GM19455 (cell line): ENCODE data around the gene CCDC85C.
A peak's percentile ranks its signal among the peaks of the same experiment; 100 is the strongest.

Experiments used
- ATAC-seq: cut with Tn5 transposase; IDR thresholded peaks from one replicate; pipeline ENCODE4 v1.9.1; 2021; ENCODE audit not compliant: unreplicated experiment

CCDC85C gene

DNA sequence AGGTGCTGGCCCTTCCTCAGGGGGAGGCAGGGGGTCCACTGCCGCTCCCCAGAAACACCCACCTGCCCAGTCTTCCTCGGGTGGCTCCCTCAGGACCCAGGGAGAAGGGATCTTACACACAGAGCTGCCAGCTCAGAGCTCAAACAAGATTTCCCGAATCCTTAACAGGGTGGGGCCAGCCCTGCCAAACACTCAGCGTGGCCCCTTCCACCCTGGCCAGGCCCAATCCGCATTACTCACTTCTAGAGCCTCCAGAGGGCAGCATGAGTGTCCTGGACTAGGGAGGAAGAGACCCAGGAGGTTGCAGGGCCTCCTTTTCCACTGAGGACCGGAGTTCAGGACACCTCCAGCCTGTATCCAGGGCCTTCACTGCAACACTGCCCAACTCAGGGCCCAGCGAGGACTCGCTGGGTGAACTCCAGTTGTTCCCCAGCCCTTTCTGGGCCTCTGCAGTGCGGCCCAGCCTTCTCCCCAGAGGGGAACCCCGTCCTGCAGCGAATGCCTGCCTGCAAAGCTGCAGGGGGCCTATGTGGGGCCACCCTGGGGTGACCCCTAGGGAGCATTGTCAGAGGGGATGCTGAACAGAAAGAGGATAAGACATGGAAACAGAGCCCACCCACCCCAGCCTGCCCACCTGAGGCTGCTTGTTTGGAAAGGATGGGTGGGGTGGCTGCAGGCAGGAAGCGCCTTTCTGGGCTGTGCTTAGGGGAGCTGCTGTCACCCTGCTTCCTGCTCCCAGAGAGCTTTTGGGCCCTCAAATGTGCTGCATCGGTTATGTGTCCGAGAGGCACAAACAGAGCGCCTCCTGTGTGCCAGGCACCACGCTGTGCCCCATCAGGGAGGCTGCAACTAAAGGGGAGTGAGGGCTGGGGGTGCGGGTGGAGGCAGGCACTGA lies 79.0 kb downstream of the CCDC85C start:
- ATAC-seq: no peak

DNA sequence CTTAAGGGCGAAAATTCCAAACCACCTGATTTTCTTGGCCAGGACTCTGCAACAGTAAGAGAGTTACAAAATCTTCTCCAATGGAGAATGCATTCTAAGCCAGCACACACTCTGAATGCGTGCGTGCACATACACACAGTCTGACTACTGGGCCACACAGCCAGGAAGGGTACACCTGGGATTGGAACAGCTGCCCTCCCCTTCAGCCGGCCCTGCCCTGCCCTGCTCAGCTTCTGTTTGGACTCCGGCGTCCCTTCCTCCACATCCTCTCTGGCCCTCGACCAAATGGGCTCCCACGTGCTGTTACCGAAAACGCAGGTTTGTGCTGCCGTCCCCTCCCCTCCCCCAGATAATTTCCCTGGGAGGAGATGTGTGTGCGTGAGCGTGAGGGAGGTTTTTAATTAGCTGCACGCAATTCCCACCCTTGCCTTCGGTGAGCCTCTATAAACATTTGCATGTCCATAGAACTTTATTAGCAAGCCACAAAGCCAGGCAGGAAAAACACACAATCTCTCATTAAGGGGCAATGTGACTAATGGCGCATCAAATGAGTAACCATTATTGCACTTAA lies 79.8 kb downstream of the CCDC85C start:
- ATAC-seq: no peak

DNA sequence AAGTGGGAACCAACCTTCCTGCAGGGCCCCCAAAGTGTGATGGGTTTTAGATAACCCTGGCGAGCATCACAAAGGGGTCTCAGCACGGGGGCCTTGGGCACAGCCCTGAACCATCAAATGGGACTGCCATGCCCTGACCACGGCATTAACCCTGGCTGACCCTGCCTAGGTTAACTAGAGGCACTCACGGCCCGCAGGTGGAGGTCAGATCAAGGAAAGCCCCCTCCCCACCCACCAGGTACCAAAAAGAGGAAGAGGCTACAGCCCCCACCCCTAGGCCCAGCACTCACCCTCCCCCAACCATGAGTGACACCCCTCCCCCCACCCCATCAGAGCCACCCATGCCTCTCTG lies 80.3 kb downstream of the CCDC85C start:
- ATAC-seq: no peak

DNA sequence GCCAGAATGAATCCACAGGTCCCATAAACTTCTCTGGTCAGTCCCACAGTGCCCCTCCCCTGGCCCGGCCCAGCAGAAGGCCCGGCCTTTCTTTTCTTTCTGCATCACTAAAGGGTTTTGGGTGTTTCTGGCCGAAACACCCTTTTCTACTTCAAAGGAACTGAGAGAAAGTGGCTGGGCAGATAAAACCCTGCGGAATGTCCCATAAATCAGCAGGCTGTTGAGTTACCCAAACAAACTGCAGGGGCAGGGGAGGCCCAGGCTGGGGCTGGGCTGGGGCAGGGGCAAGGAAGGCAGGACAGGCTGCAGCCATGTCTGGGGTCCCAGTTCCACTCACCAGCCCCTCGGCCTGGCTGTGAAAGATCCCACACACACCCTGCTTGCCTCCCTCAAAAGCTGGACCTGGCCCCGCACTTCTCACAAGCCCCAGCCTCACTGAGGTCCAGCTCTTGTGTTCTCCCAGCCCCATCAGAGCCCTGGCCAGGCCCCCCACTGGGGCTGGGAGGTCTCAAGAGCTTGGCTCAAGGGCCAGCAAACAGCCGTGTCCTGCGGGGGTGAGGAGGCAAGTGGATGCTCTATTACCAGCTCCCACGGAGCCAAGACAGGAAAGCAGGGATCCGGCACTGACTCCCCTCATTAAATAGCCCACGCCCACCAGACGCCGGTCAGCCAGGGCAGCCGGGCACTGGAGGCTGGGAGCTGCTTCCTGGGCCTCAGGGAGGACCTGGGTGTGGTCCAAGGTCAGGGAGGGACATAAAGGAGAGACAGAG lies 80.9 kb downstream of the CCDC85C start:
- ATAC-seq: no peak

DNA sequence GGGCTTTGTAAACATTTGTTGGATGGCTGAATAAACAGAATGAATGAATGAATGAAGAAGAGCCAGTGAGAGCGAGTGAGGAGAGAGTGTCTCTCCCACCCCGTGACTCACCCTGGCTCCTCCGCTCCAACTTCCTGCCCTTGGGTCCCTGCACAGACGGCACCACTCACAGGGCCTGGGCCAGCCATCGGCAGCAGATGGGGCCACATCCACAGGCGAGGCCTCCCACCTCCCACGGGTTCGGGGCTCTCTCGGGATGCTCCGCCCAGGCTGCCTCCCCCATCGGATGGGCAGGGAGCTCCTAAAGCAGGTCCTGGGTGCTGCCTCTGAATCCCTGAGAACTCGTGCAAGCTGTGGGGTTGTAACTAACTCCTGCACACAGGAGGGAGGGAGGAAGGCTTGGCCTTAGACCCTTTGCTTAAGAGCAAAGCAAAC lies 81.5 kb downstream of the CCDC85C start:
- no peak for ATAC-seq

DNA sequence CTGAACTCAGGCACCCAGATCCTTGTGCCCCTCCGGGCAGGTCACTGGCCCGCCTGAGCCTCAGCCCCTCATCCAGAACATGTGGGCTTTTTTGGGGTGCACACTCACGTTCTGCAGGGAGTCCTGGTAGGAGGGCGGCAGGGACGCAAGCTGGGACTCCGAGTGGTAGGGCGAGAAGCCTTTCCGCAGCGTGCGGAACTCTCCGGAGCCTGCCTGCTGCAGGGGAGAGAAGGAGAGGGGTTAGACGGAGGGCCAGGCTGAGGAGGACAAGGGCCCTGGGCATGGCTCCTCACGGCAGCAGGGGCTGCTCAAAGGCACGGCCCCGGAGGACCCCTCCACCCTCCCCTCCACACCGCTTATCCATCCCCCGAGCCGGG lies 82.0 kb downstream of the CCDC85C start:
- no peak for ATAC-seq

DNA sequence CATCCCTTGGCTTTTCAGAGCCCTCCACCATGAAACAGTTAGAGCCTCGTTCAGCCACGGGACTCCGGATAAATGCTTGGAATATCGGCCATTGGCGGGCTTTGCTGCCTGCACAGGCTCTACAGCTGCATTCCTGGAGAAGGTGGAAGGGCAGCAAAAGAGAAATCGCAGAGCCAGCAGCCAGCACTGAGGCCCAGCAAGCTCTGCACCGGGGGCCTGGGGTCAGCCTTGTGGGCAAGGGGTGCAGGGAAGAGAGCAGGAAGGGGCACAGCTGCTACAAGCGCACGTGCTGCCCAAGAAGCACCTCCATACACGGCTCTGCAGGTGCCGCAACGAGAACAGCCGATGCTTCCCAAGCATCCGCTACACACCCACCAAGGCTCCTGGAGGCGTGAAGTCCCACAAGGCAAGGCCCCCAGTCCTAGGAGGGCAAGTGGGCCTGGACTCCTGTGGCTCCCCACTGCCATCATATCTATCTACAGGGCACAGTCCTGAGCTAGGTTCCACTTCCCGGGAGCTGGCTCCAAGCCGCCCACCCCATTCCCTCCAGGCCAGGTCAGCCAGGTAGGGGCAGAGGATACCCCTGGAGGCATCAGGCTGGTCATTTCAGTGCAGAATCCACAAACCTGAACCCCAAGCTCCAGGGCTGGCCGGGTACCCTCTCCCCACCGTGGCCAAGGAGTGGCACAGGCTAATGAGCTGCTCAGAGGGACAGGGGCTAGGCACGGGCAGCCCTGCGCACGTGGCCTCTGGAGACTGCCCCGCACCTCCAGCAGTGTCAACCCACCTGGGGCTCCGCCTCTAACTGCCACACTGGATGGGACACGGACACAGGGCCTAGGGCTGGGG lies 82.6 kb downstream of the CCDC85C start:
- no peak for ATAC-seq

DNA sequence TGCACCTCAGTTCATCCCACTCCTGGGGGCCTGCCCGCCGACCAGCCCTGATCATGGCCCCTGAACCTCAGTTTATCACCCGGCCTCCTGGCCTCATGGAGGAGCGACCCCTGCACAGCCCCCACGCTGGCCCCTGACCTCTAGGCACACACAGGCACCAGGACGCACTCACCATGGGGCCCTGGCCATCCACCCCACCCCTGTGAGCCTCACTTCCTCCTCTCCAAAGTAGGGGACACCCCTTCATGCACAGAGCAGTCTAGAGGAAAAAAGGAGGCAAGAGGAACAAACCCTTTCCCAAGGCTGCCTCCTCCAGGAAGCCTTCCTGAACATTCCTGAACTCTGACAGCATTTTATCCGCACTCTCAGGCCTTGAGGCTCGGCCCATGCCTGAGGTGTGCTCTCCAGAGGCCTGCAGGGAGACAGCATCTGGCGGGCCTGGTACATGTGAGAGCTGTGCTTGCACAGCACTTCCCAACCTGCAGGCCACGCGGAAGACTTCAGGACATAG lies 83.4 kb downstream of the CCDC85C start:
- no peak for ATAC-seq

DNA sequence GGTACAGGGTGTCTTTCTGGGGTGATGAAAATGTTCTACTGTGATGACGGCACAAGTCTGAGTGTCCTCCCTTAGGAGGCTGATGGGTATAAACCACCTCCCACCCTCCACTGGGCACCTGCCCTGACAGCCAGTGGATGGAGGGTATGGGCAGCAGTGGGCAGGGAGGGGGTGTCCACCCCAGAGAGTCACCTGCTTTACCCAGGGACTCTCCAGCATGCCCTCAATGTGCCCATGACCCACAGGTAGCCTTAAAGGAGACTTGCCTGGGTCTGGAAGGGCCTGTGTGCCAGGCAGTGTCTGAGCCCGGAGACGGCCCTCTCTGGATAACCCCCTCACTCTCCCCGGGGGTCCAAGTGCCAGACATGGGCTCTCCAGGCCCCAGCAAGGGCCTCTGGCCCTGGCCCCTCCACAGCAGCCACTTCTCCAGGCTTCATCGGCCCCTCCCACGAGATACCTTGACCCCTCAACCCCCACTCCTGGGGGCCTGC lies 84.0 kb downstream of the CCDC85C start:
- ATAC-seq: no peak

DNA sequence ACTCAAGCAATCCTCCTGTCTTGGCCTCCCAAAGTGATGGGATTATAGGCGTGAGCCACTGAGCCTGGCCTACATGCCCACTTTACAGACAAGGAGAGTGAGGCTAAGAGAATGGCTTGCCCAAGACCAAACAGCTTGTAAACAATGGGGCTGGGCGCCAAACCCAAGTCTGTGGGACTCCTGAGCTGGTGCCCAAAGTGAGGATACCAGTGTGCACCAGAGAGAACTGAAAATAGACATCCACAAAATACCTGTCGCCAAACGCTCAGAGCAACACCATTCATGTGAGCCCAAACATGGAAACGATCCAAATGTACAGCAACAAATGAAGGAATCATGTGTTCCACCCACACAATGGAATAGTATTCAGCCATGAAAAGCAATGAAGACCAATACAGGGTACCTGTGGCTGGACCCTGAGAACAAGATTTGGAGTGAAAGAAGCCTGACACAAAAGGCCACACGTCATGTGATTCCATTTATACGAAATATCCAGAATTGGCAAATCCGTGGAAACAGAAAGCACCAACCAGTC lies 84.6 kb downstream of the CCDC85C start:
- ATAC-seq: no peak

DNA sequence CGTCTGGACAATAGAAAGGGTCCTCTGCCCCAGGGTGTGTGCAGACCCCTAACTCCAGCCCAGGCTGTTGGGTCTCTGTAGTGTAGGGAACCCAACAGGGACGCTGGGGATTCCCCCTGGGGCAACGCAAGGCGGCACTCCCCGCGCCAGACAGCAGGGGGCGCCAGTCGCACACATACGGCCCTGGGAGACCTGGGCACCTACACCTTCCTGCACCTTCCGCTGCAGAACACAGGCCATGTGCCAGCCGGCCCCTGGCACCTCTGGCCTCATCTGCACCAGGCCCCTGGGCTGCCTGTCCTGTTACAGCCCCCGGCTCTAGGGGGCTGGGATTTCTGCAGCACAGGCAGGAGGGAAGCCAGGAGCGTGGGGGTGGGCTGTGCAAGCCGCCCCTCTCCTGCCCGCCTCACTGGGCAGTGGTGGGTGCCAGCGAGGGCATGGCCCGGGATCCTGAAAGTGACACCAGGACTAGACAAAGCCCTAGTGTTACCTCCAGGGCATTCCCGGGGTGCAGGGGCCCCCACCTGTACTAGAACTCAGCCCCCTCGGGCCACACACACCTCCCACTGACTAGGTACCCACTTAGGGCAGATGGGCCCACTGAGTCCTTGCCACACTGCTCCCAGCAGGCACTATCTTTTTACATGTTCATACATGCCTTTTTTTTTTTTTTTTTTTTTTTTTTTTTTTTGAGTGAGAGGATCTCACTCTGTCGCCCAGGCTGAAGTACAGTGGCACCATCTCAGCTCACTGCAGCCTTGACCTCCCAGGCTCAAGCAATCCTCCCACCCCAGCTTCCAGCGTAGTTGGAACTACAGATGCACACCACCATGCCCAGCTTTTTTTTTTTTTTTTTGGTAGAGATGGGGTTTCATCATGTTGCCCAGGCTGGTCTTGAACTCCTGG lies 85.3 kb downstream of the CCDC85C start:
- peak; percentile 61 for ATAC-seq

DNA sequence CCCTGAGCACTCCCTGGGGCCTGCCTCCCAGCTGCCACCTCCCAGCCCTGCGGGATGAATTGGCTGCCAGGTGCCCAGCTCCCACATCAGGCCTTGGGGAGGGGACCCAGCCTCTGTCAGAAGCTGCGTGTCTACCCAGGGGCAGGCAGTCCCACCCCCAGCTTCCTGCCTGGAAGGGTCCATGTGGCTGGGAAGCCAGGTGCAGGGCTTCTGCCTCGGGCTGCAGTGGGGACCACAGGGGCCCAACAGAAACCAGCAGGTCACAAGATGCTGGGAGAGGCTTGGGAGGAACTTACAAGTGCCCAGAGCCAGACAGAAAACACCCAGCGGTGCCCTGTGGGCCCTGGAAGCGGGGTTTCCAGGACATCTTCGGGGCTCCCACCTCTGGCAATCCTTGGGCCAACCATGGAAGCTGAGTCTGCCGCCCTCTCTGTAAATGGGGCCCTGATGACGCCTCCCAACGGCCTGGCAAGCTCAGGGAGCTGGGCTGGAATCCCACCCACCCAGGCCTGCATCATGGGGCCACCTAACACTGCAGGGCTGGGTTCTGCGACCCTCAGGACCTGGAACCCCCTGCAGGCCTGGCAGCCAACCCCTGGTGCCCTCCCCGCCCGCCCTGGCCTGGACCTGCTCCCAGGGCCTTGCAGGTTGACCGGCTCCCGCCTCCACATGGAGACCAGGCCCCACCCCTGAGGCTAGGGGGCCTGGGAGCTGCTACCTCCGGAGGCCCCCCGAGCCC lies 86.2 kb downstream of the CCDC85C start:
- ATAC-seq: peak; percentile 8

DNA sequence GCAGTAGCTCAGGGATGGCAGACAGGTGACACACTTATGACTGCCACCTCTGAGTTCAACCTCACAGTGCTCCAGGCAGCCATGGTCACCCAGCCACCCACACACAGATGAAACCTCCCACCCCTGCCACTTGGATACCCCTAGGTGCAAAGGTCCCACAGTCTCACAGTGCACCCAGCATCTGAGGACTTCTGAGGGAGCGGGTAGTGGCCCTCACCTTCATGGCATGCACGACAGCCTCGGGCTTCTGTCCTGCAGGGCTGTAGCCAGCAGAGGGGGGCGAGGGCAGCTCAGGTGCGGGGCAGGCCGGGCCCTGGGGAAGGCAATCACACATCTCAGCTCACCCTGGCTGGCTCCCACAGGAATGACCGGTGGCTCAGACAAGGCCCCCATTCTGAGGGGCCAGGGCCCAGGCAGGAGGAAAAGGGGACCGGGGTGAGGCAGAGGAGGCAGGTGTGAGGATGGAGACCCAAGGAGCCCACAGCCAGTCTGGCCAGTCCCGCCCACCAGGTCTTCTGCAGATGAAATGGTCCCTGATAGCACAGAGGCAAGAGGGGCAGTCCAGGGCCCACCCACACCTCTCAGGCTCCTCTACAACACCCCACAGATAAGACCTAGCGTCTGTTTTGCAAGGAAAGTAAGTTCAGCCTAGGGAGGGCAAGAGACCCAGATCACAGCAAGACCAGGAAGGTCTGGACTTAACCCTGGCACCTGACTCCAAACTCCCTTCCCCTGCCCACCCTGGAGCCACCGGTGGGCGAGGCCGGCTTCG lies 87.0 kb downstream of the CCDC85C start:
- no peak for ATAC-seq

DNA sequence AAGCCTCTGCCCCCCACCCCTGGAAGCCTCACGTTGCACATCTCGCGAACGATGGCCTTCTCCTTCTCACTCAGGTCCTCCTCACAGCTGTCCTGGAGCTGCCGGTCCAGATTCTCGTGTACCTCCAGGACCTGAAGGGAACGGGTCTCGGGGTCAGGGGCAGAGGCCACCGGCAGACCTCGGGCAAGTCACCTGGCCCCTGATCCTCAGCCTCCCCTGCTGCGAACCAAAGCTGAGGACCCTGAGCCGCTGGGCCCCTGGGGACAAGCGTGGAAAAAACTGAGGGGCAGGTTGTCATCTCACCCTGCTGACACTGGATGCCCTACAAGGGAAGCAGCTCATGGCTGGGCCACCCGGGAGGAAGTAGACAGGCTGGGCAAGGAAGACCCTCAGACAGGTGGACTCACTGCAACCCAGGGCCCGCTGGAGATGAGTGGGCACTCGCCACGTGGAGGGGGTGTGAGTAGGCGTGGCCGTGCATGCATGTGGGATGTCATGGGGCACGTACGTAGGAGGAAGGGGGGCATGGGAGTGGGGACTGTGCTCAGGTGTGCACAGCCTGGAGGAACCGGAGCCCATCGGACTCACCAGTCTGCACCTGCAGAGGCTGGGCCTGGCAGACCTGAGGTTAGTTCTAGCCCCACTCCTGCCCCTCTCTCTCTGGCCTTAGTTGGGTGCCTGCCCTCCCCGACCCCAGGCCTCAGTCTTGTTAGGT lies 87.7 kb downstream of the CCDC85C start:
- no peak for ATAC-seq

DNA sequence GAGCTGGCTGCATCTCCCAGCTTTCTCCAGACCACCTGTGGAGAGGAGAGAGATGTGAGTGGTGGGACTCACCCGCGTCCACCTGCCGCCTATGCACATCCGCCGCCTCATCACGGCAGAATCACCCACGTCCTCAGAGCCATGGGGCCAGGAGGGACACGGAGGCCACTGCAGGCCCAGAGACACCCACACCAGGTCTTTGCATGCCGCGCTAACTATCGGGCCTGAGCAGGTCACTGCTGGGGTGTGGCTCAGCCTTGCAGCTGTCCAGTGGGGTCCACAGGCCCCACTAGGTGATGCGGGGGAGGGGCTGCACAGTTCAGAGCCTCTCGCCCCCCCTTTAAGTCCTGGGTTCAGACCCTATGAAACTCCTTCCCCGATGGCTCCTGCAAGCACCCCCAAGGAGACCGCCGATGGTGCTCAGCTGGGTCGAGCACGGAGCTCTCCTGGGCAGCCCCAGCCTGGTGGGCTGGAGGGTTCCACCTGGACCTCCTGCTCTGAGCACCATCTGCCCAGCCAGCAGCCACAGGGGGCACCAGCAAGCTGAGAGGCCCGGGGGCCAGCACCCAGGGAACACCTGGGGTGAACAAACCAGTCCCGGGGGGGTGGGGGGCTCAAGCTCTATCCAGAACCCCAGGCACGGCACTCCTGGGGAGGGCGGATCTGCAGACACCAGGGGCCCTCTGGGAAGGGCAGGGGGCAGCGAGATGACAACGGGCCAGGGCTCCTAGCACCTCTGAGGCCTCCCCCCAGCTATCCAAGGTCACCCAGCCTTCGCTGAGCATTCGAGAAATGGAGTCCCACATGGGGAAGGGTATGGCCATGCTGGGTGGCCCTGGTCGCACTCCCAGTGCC lies 88.5 kb downstream of the CCDC85C start:
- no peak for ATAC-seq

DNA sequence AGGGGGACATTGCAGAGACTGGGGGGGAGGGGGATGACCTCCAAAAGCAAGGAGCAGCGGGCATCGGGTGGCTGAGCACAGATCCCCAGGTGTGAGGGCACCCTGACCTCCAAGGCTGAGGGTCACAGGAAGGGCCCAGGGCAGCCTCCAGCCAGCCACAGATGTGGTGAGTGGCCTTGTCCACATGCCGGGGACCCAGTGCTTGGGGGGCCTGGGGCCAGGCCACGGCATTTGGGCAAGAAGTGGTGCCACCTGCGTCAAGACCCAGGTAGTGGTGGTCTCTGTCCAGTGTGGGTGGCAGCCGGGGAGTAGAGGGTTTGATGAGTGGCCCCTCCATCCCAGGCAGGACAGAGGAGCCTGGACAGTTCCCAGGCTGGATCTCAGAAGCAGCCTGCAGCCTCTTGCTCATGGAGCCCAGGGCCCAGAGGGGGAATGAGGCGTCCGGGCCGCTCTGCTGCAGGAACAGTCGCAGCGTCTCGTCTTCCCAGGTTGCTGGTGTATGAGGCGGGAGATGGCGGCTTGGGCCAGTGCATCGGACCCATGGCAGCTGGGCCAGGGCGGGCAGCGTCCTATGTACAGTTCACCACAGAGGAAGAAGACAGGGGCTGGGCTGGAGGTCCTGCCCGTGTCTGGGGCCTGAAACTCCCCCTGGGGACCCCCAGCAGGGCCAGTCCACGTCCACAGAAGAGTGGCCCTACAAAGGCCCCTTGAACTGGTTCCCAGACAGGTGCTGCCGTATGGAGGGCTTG lies 89.3 kb downstream of the CCDC85C start:
- no peak for ATAC-seq
